ENCODE results near the gene AUTS2. TPM values are rescaled to one million over a fixed set of nuclear protein-coding genes. Genes with fewer than 3 reads are reported as not detected.

Gene AUTS2
- total RNA-seq, 2 donors from 2014 or later, result 43.4 to 52.9 TPM

- intact Hi-C loops (cut with DNase I), result no loop called here
- DNase-seq (ENCODE audit: low spot score), result no peak
Observed at GRCh38 chr7:70774950-70775527, 1176.8 kb downstream of the AUTS2 start.

- intact Hi-C loops (cut with DNase I), result no loop called here
- no peak for DNase-seq (ENCODE audit: low spot score)
Observed at GRCh38 chr7:70775570-70776156, 1177.4 kb downstream of the AUTS2 start.

GRCh38 chr7:70776627-70777101, 1178.4 kb downstream of the AUTS2 start:
- DNase-seq (ENCODE audit: low spot score), result no peak

GRCh38 chr7:70777251-70777650, 1179.0 kb downstream of the AUTS2 start:
- DNase-seq (ENCODE audit: low spot score), result no peak
- intact Hi-C loops (cut with DNase I), result no loop called here

More at GRCh38 chr7:70776627-70777101, 1178.4 kb downstream of the AUTS2 start:
- intact Hi-C loops (cut with DNase I), result no loop called here

- intact Hi-C loops (cut with DNase I), result no loop called here
- DNase-seq (ENCODE audit: low spot score), result no peak
Observed at GRCh38 chr7:70778585-70778984, 1180.3 kb downstream of the AUTS2 start.

- DNase-seq (ENCODE audit: low spot score), result no peak
- intact Hi-C loops (cut with DNase I), result no loop called here
Observed at GRCh38 chr7:70779321-70779720, 1181.0 kb downstream of the AUTS2 start.

GRCh38 chr7:70781922-70782311, 1183.6 kb downstream of the AUTS2 start:
- intact Hi-C loops (cut with DNase I), result no loop called here
- no peak for DNase-seq (ENCODE audit: low spot score)

GRCh38 chr7:70782796-70783195, 1184.5 kb downstream of the AUTS2 start:
- DNase-seq (ENCODE audit: low spot score), result no peak
- intact Hi-C loops (cut with DNase I), result no loop called here

- DNase-seq (ENCODE audit: low spot score), result no peak
- intact Hi-C loops (cut with DNase I), result no loop called here
Observed at GRCh38 chr7:70785427-70785826, 1187.2 kb downstream of the AUTS2 start.

GRCh38 chr7:70786076-70786475, 1187.8 kb downstream of the AUTS2 start:
- intact Hi-C loops (cut with DNase I), result no loop called here
- DNase-seq (ENCODE audit: low spot score), result no peak

- intact Hi-C loops (cut with DNase I), result no loop called here
- DNase-seq (ENCODE audit: low spot score), result no peak
Observed at GRCh38 chr7:70787286-70787685, 1189.0 kb downstream of the AUTS2 start.

- intact Hi-C loops (cut with DNase I), result no loop called here
- DNase-seq (ENCODE audit: low spot score), result no peak
Observed at GRCh38 chr7:70787771-70788170, 1189.5 kb downstream of the AUTS2 start.

- intact Hi-C loops (cut with DNase I), result no loop called here
Observed at GRCh38 chr7:70788276-70788675, 1190.0 kb downstream of the AUTS2 start.

GRCh38 chr7:70789481-70790214, 1191.4 kb downstream of the AUTS2 start:
- DNase-seq (ENCODE audit: low spot score), result no peak
- intact Hi-C loops (cut with DNase I), result loop anchor here in 1 of 2 donors (1.0 kb wide), 1 partner anchor 37 kb away; no protein-coding TSS in a partner anchor

More at GRCh38 chr7:70788276-70788675, 1190.0 kb downstream of the AUTS2 start:
- no peak for DNase-seq (ENCODE audit: low spot score)

- no peak for DNase-seq (ENCODE audit: low spot score)
- intact Hi-C loops (cut with DNase I), result no loop called here
Observed at GRCh38 chr7:70790215-70791073, 1192.2 kb downstream of the AUTS2 start.

GRCh38 chr7:70791341-70791740, 1193.1 kb downstream of the AUTS2 start:
- intact Hi-C loops (cut with DNase I), result no loop called here

GRCh38 chr7:70793060-70793459, 1194.8 kb downstream of the AUTS2 start:
- no peak for DNase-seq (ENCODE audit: low spot score)
- intact Hi-C loops (cut with DNase I), result no loop called here

More at GRCh38 chr7:70791341-70791740, 1193.1 kb downstream of the AUTS2 start:
- no peak for DNase-seq (ENCODE audit: low spot score)

- no peak for DNase-seq (ENCODE audit: low spot score)
- intact Hi-C loops (cut with DNase I), result no loop called here
Observed at GRCh38 chr7:70793821-70794220, 1195.5 kb downstream of the AUTS2 start.

GRCh38 chr7:70794962-70795361, 1196.7 kb downstream of the AUTS2 start:
- intact Hi-C loops (cut with DNase I), result no loop called here
- DNase-seq (ENCODE audit: low spot score), result no peak

- intact Hi-C loops (cut with DNase I), result no loop called here
Observed at GRCh38 chr7:70795948-70796347, 1197.7 kb downstream of the AUTS2 start.

More at GRCh38 chr7:70795948-70796347, 1197.7 kb downstream of the AUTS2 start:
- DNase-seq (ENCODE audit: low spot score), result no peak

All from posterior vena cava (tissue), 2 donors.